ENCODE data around the gene RHOD.

The RHOD gene

DNA sequence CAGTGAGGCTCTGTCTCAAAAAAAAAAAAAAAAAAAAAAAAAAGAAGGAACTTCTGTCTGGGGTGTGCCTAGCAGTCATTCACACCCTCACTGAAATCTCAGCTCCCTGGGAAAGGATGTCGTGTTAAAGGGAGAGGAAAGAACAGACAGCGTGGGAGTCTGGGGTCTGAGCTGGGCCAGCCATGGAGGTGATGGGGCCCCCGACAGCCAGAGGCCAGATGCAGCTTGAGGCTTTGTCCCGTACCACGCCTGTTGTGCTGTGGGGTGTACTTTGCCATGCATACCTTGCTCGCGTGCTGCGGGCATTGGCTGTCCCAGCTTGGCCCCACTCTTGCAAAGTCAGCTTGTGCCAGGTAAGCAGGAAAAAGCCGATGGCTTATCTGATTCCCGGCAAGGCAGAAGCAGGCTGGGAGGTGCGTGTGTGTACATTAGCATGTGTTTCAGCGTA lies 29.1 kb upstream of the RHOD start:
- no peaks in the 10 kb centered on the region for H4K20me1 ChIP-seq (ENCODE audit: low read depth, low read length)

DNA sequence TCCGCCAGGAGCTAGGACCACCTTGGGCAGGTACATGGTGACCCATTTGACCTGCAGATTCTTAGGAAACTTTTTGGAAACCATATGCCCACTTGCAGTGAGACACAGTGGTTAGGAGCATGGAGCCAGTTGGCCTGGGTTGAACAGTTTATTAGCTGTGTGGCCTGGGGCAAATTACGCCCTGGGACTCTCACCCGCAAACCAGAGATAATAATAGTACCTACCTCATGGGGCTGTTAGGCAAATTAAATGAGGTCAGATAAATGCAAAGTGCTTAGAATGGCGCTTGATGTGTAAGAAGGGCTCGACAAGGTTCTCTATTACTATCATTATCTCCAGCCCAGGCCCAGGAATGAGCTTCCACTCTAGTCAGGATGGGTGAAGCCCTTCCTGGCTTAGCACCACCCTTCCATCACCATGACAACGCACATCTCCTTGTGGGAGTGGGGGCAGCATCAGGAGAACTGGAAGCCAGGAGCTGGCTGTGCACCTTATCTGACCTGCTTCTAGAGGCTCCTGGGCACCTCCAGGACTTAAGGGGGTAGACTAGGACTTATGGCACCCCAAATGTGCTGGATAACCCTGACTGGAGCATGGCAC lies 28.6 kb upstream of the RHOD start:
- H3F3A ChIP-seq (ENCODE audit: insufficient read depth) = no peaks in the 10 kb centered on the region
- no peak overlapping the region for H2AFZ ChIP-seq (ENCODE audit: low read depth, low read length, severe bottlenecking)
- TF ChIP-seq, protein P1, sequence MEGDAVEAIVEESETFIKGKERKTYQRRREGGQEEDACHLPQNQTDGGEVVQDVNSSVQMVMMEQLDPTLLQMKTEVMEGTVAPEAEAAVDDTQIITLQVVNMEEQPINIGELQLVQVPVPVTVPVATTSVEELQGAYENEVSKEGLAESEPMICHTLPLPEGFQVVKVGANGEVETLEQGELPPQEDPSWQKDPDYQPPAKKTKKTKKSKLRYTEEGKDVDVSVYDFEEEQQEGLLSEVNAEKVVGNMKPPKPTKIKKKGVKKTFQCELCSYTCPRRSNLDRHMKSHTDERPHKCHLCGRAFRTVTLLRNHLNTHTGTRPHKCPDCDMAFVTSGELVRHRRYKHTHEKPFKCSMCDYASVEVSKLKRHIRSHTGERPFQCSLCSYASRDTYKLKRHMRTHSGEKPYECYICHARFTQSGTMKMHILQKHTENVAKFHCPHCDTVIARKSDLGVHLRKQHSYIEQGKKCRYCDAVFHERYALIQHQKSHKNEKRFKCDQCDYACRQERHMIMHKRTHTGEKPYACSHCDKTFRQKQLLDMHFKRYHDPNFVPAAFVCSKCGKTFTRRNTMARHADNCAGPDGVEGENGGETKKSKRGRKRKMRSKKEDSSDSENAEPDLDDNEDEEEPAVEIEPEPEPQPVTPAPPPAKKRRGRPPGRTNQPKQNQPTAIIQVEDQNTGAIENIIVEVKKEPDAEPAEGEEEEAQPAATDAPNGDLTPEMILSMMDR (IDR thresholded peaks at IDR 0.05; ENCODE audit: insufficient read depth, low read length, poor library complexity, severe bottlenecking) = no peak
- TF ChIP-seq EZH2phosphoT487 (conservative IDR thresholded peaks at IDR 0.05; ENCODE audit: low read length) = no peak
- H3K9me3 ChIP-seq (ENCODE audit: insufficient read depth, low read length) = no peaks in the 10 kb centered on the region
- no peaks in the 10 kb centered on the region for H3K9me2 ChIP-seq (replicated peaks; ENCODE audit: insufficient read depth, low read length)
- no peaks in the 10 kb centered on the region for H3K36me3 ChIP-seq (ENCODE audit: low read length)
- H3K9ac ChIP-seq (ENCODE audit: low read length) = no peak overlapping the region
- peak overlapping the region; percentile 48 for H3K4me2 ChIP-seq (ENCODE audit: low read depth, low read length, poor library complexity, severe bottlenecking)
- H3K27me3 ChIP-seq (ENCODE audit: low read length) = no peaks in the 10 kb centered on the region
- H3K4me3 ChIP-seq (ENCODE audit: insufficient read depth, low read length, poor library complexity, severe bottlenecking) = no peak overlapping the region
- no peaks in the 10 kb centered on the region for H3K79me2 ChIP-seq (ENCODE audit: insufficient read depth, low read length)
- H3K27ac ChIP-seq (ENCODE audit: low read depth, low read length) = no peak overlapping the region
- H4K20me1 ChIP-seq (ENCODE audit: low read depth, low read length) = no peaks in the 10 kb centered on the region

More for the DNA sequence above, 29.1 kb upstream of the RHOD start:
- Histone ChIP-seq H3K79me2 (ENCODE audit: insufficient read depth, low read length) (no peaks in the 10 kb centered on the region), H3K4me3 (ENCODE audit: insufficient read depth, low read length, poor library complexity, severe bottlenecking) (no peak overlapping the region), H2AFZ (ENCODE audit: low read depth, low read length, severe bottlenecking) (no peak overlapping the region), H3K9ac (ENCODE audit: low read length) (no peak overlapping the region), H3F3A (ENCODE audit: insufficient read depth) (no peaks in the 10 kb centered on the region), H3K4me2 (ENCODE audit: low read depth, low read length, poor library complexity, severe bottlenecking) (peak overlapping the region; percentile 48), H3K9me3 (ENCODE audit: insufficient read depth, low read length) (no peaks in the 10 kb centered on the region), H3K36me3 (ENCODE audit: low read length) (no peaks in the 10 kb centered on the region), H3K27ac (ENCODE audit: low read depth, low read length) (no peak overlapping the region), H3K27me3 (ENCODE audit: low read length) (no peaks in the 10 kb centered on the region), H3K9me2 (replicated peaks; ENCODE audit: insufficient read depth, low read length) (no peaks in the 10 kb centered on the region)
- TF ChIP-seq, protein P1 (IDR thresholded peaks at IDR 0.05; ENCODE audit: insufficient read depth, low read length, poor library complexity, severe bottlenecking) = no peak
- no peak for TF ChIP-seq EZH2phosphoT487 (conservative IDR thresholded peaks at IDR 0.05; ENCODE audit: low read length)

DNA sequence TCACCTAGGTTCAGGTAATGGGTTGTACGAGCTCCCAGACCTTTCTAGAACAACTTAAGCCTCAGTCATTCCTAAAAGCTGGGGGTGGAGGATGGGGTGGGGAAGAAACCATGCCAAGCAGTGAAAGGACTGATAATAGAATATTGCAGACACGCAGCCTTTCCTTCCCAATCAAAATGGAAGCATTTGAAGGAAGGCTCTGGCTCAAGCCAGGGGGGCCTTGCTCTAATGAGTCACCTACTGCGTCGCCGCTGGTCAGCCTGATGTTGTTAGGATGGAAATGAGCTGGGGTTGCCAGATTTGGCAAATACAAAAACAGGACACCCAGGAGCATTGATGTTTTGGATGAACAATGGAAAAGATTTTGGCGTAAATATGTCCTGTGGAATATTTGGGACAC lies 27.5 kb upstream of the RHOD start:
- H2AFZ ChIP-seq (ENCODE audit: low read depth, low read length, severe bottlenecking) = no peak overlapping the region
- H4K20me1 ChIP-seq (ENCODE audit: low read depth, low read length) = no peaks in the 10 kb centered on the region
- H3K4me2 ChIP-seq (ENCODE audit: low read depth, low read length, poor library complexity, severe bottlenecking) = no peak overlapping the region
- H3K9me3 ChIP-seq (ENCODE audit: insufficient read depth, low read length) = no peaks in the 10 kb centered on the region
- H3K9ac ChIP-seq (ENCODE audit: low read length) = no peak overlapping the region
- no peaks in the 10 kb centered on the region for H3K36me3 ChIP-seq (ENCODE audit: low read length)
- no peaks in the 10 kb centered on the region for H3K79me2 ChIP-seq (ENCODE audit: insufficient read depth, low read length)
- TF ChIP-seq, protein P1 (IDR thresholded peaks at IDR 0.05; ENCODE audit: insufficient read depth, low read length, poor library complexity, severe bottlenecking) = no peak
- TF ChIP-seq EZH2phosphoT487 (conservative IDR thresholded peaks at IDR 0.05; ENCODE audit: low read length) = no peak
- no peaks in the 10 kb centered on the region for H3K27me3 ChIP-seq (ENCODE audit: low read length)
- no peak overlapping the region for H3K27ac ChIP-seq (ENCODE audit: low read depth, low read length)
- H3F3A ChIP-seq (ENCODE audit: insufficient read depth) = no peaks in the 10 kb centered on the region
- no peaks in the 10 kb centered on the region for H3K9me2 ChIP-seq (replicated peaks; ENCODE audit: insufficient read depth, low read length)
- H3K4me3 ChIP-seq (ENCODE audit: insufficient read depth, low read length, poor library complexity, severe bottlenecking) = no peak overlapping the region

All from SU-DHL-6 (cell line).